ENCODE results near the gene GNAT1.

GNAT1 gene

DNA sequence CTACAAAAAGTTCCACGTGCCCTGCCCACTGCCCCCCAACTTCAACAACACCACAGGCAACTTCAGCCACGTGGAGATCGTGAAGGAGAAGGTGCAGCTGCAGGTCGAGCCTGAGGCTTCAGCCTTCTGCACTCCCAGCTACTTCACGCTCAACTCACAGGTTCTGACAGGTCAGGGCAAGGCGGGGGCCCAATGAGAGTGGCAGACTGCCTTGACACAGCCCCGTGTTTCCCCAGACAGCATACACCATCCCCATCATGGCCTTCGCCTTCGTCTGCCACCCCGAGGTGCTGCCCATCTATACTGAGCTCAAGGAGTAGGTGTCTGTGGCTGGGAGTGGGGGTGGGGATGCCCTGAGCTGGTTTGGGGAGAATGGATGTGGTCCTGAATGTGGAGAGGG lies 26.3 kb downstream of the GNAT1 start:
- no peak for TF ChIP-seq BHLHE40 (IDR thresholded peaks at IDR 0.05; ENCODE audit: borderline replicate concordance)
- TF ChIP-seq LEF1 (IDR thresholded peaks at IDR 0.05; ENCODE audit: borderline replicate concordance) = no peak
- no peak for TF ChIP-seq NFRKB (IDR thresholded peaks at IDR 0.05)
- TF ChIP-seq ZNF384 (IDR thresholded peaks at IDR 0.05) = no peak
- TF ChIP-seq FOXK2 (IDR thresholded peaks at IDR 0.05) = no peak
- no peak for TF ChIP-seq FOXM1 (IDR thresholded peaks at IDR 0.05; ENCODE audit: borderline replicate concordance)
- no peak for TF ChIP-seq CTBP1 (IDR thresholded peaks at IDR 0.05; ENCODE audit: borderline replicate concordance)
- no peak for TF ChIP-seq TARDBP (IDR thresholded peaks at IDR 0.05)
- no peak for TF ChIP-seq ARNT (IDR thresholded peaks at IDR 0.05)
- TF ChIP-seq, protein P1, sequence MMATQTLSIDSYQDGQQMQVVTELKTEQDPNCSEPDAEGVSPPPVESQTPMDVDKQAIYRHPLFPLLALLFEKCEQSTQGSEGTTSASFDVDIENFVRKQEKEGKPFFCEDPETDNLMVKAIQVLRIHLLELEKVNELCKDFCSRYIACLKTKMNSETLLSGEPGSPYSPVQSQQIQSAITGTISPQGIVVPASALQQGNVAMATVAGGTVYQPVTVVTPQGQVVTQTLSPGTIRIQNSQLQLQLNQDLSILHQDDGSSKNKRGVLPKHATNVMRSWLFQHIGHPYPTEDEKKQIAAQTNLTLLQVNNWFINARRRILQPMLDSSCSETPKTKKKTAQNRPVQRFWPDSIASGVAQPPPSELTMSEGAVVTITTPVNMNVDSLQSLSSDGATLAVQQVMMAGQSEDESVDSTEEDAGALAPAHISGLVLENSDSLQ (IDR thresholded peaks at IDR 0.05) = no peak
- TF ChIP-seq L3MBTL2 (conservative IDR thresholded peaks at IDR 0.05) = no peak
- no peak for TF ChIP-seq SUZ12 (IDR thresholded peaks at IDR 0.05)
- no peak for TF ChIP-seq FOXA1 (IDR thresholded peaks at IDR 0.05)
- no peak for TF ChIP-seq SP1 (IDR thresholded peaks at IDR 0.05)
- TF ChIP-seq ELF4 (IDR thresholded peaks at IDR 0.05) = no peak
- TF ChIP-seq HDGF (IDR thresholded peaks at IDR 0.05; ENCODE audit: borderline replicate concordance) = no peak
- ChIA-PET CTCF (interaction anchor here (0.6 to 1.8 kb wide), 6 partner anchors 8 to 55 kb away, joined by 3 to 6 read pairs (median 4); no protein-coding TSS in a partner anchor), POLR2A (interaction anchor here (1.1 to 1.3 kb wide), 2 partner anchors 13 to 14 kb away, joined by 5 to 6 read pairs; partner anchors contain the start of gene SLC38A3)
- no peak for DNase-seq (ENCODE audit: extremely low spot score)

DNA sequence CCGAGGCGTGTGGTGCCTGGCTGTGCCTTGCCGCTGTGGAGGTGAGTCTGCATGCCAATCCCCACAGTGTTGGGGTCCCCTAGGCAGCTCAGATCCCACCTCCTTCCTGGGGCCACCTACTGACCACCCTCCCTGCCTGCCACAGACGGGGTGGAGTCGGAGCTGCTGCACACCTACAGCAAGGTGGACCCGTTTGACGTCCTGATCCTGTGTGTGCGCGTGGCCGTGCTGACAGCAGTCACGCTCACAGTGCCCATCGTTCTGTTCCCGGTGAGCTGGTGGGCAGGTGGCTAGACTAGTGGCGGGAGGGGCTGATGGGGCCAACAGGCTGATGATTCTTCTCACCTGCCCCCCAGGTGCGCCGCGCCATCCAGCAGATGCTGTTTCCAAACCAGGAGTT lies 27.0 kb downstream of the GNAT1 start:
- TF ChIP-seq ELF4 (IDR thresholded peaks at IDR 0.05) (no peak), ZNF384 (IDR thresholded peaks at IDR 0.05) (no peak), BHLHE40 (IDR thresholded peaks at IDR 0.05; ENCODE audit: borderline replicate concordance) (no peak), LEF1 (IDR thresholded peaks at IDR 0.05; ENCODE audit: borderline replicate concordance) (no peak), L3MBTL2 (conservative IDR thresholded peaks at IDR 0.05) (no peak), HDGF (IDR thresholded peaks at IDR 0.05; ENCODE audit: borderline replicate concordance) (no peak), FOXM1 (IDR thresholded peaks at IDR 0.05; ENCODE audit: borderline replicate concordance) (no peak), SUZ12 (IDR thresholded peaks at IDR 0.05) (no peak), FOXK2 (IDR thresholded peaks at IDR 0.05) (no peak), SP1 (IDR thresholded peaks at IDR 0.05) (no peak), TARDBP (IDR thresholded peaks at IDR 0.05) (no peak), NFRKB (IDR thresholded peaks at IDR 0.05) (no peak)
- TF ChIP-seq, protein P1 (IDR thresholded peaks at IDR 0.05) = no peak
- POLR2A ChIA-PET = interaction anchor here (1.1 kb wide), 1 partner anchor 13 kb away, joined by 5 read pairs; the partner anchor contains the start of gene SLC38A3
- CTCF ChIA-PET = interaction anchor here (0.6 to 1.8 kb wide), 5 partner anchors 7 to 165 kb away, joined by 3 to 6 read pairs (median 4); no protein-coding TSS in a partner anchor
- no peak for DNase-seq (ENCODE audit: extremely low spot score)

DNA sequence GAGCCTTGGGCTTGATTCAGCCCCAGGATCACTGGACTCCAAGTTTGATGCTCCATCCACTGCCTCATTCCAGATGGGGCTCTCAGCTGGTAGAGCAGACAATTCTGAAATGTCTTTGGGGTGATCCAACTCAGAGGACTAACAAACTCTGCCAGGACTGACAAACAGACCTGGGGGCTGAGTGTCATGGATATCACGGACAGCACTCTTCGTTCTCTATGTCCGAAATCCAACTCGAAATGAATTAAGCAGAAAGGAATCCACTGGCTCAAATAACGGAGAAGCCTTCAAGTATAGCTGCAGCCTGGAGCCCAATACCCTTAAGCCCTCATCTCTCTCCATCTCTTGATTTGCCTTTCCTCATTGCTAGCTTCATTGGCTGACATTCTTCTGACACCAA lies 27.9 kb downstream of the GNAT1 start:
- no peak for DNase-seq (ENCODE audit: extremely low spot score)
- CTCF ChIA-PET = interaction anchor here (1.0 kb wide), 1 partner anchor 11 kb away, joined by 4 read pairs; no protein-coding TSS in a partner anchor
- TF ChIP-seq ZNF384 (IDR thresholded peaks at IDR 0.05) = no peak
- no peak for TF ChIP-seq ELF4 (IDR thresholded peaks at IDR 0.05)
- no peak for TF ChIP-seq FOXM1 (IDR thresholded peaks at IDR 0.05; ENCODE audit: borderline replicate concordance)
- no peak for TF ChIP-seq BHLHE40 (IDR thresholded peaks at IDR 0.05; ENCODE audit: borderline replicate concordance)
- no peak for TF ChIP-seq HDGF (IDR thresholded peaks at IDR 0.05; ENCODE audit: borderline replicate concordance)
- no peak for TF ChIP-seq CTBP1 (IDR thresholded peaks at IDR 0.05; ENCODE audit: borderline replicate concordance)
- TF ChIP-seq L3MBTL2 (conservative IDR thresholded peaks at IDR 0.05) = no peak
- no peak for TF ChIP-seq NFRKB (IDR thresholded peaks at IDR 0.05)
- no peak for TF ChIP-seq SUZ12 (IDR thresholded peaks at IDR 0.05)
- TF ChIP-seq, protein P1 (IDR thresholded peaks at IDR 0.05) = no peak
- TF ChIP-seq FOXA1 (IDR thresholded peaks at IDR 0.05) = no peak
- TF ChIP-seq LEF1 (IDR thresholded peaks at IDR 0.05; ENCODE audit: borderline replicate concordance) = no peak
- TF ChIP-seq FOXK2 (IDR thresholded peaks at IDR 0.05) = no peak
- TF ChIP-seq SP1 (IDR thresholded peaks at IDR 0.05) = no peak
- TF ChIP-seq ARNT (IDR thresholded peaks at IDR 0.05) = no peak
- no peak for TF ChIP-seq TARDBP (IDR thresholded peaks at IDR 0.05)
- POLR2A ChIA-PET = interaction anchor here (0.5 kb wide), 1 partner anchor 118 kb away, joined by 3 read pairs; no protein-coding TSS in a partner anchor

DNA sequence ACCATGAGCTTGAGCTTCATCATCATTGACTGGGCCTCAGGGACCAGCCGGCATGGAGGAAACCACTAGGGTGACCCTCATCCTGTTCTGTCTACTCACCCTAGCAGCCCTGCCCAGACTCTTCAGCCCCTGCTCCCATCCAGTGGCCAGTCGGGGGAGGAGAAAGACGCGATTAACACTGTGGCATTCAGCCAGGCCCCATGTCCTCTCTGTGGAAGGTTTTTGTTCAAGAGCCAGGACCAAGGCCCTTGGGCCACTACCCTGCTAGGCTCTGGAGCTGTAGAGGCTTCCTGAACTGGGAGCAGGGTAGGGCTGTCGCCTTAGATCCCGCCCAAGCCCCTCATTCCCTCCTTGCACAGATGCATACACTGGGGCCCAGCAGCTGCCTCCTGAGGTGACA lies 28.7 kb downstream of the GNAT1 start:
- ChIA-PET POLR2A (interaction anchor here (0.5 kb wide), 1 partner anchor 118 kb away, joined by 3 read pairs; no protein-coding TSS in a partner anchor), CTCF (interaction anchor here (1.0 to 1.2 kb wide), 2 partner anchors 12 to 25 kb away, joined by 4 to 7 read pairs; no protein-coding TSS in a partner anchor)
- no peak for TF ChIP-seq TARDBP (IDR thresholded peaks at IDR 0.05)
- TF ChIP-seq BHLHE40 (IDR thresholded peaks at IDR 0.05; ENCODE audit: borderline replicate concordance) = no peak
- no peak for TF ChIP-seq HDGF (IDR thresholded peaks at IDR 0.05; ENCODE audit: borderline replicate concordance)
- TF ChIP-seq ZNF384 (IDR thresholded peaks at IDR 0.05) = no peak
- no peak for TF ChIP-seq ELF4 (IDR thresholded peaks at IDR 0.05)
- TF ChIP-seq L3MBTL2 (conservative IDR thresholded peaks at IDR 0.05) = no peak
- TF ChIP-seq LEF1 (IDR thresholded peaks at IDR 0.05; ENCODE audit: borderline replicate concordance) = no peak
- TF ChIP-seq ARNT (IDR thresholded peaks at IDR 0.05) = no peak
- TF ChIP-seq FOXA1 (IDR thresholded peaks at IDR 0.05) = no peak
- TF ChIP-seq, protein P1 (IDR thresholded peaks at IDR 0.05) = no peak
- no peak for TF ChIP-seq NFRKB (IDR thresholded peaks at IDR 0.05)
- no peak for TF ChIP-seq FOXM1 (IDR thresholded peaks at IDR 0.05; ENCODE audit: borderline replicate concordance)
- TF ChIP-seq CTBP1 (IDR thresholded peaks at IDR 0.05; ENCODE audit: borderline replicate concordance) = no peak
- TF ChIP-seq SP1 (IDR thresholded peaks at IDR 0.05) = no peak
- TF ChIP-seq SUZ12 (IDR thresholded peaks at IDR 0.05) = no peak
- no peak for TF ChIP-seq FOXK2 (IDR thresholded peaks at IDR 0.05)
- no peak for DNase-seq (ENCODE audit: extremely low spot score)

DNA sequence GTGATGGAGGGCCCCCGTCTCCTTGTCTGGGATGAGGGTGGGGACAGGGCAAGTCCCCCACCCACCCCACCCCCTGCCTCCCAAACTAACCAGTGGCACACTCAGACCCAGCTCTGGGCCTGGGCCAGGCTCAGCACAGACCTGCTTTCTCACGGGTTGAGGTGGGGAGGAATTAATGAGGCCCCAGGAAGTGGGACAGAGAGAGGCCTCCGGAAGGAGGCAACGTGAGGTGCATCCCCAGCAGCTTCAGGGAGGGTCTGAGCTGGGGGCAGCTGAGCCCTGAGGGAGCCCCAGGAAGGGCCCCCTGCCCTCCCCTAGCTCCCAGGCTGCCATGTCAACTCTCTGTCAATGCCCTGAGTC lies 29.6 kb downstream of the GNAT1 start:
- DNase-seq (ENCODE audit: extremely low spot score) = no peak
- no peak for TF ChIP-seq BHLHE40 (IDR thresholded peaks at IDR 0.05; ENCODE audit: borderline replicate concordance)
- no peak for TF ChIP-seq NFRKB (IDR thresholded peaks at IDR 0.05)
- no peak for TF ChIP-seq LEF1 (IDR thresholded peaks at IDR 0.05; ENCODE audit: borderline replicate concordance)
- no peak for TF ChIP-seq FOXK2 (IDR thresholded peaks at IDR 0.05)
- no peak for TF ChIP-seq L3MBTL2 (conservative IDR thresholded peaks at IDR 0.05)
- TF ChIP-seq ELF4 (IDR thresholded peaks at IDR 0.05) = no peak
- no peak for TF ChIP-seq SUZ12 (IDR thresholded peaks at IDR 0.05)
- TF ChIP-seq TARDBP (IDR thresholded peaks at IDR 0.05) = no peak
- TF ChIP-seq HDGF (IDR thresholded peaks at IDR 0.05; ENCODE audit: borderline replicate concordance) = no peak
- no peak for TF ChIP-seq SP1 (IDR thresholded peaks at IDR 0.05)
- TF ChIP-seq ZNF384 (IDR thresholded peaks at IDR 0.05) = no peak
- TF ChIP-seq, protein P1 (IDR thresholded peaks at IDR 0.05) = no peak
- TF ChIP-seq CTBP1 (IDR thresholded peaks at IDR 0.05; ENCODE audit: borderline replicate concordance) = no peak
- CTCF ChIA-PET = interaction anchor here (0.6 to 1.9 kb wide), 4 partner anchors 16 to 98 kb away, joined by 3 to 7 read pairs (median 5); partner anchors contain the start of gene SLC38A3
- POLR2A ChIA-PET = interaction anchor here (1.1 kb wide), 1 partner anchor 19 kb away, joined by 3 read pairs; no protein-coding TSS in a partner anchor
